Measurements from ENCODE around the gene DFFB.

GRCh38 chr1:3914331-3914851 is 57.1 kb downstream of the DFFB start:
- TF ChIP-seq GATA2 (IDR thresholded peaks at IDR 0.05; ENCODE audit: low read depth, low read length) (no peak), GATA3 (IDR thresholded peaks at IDR 0.05; ENCODE audit: low read depth, low read length) (no peak)
